H1 (cell line): ENCODE results near the gene RASSF3. TPM values are rescaled to one million over a fixed set of nuclear protein-coding genes. Genes with fewer than 3 reads are reported as not detected.

Experiments used
- ATF3 ChIP-seq: IDR thresholded peaks from 2 replicates; pipeline ENCODE4 v1.6.1; 2011; ENCODE audit warnings: low read depth, mild to moderate bottlenecking, low read length; ENCODE audit not compliant: insufficient read depth
- CHD7 ChIP-seq: fragments of 300-600 bp; sonication (generic); IDR thresholded peaks from 2 replicates; pipeline ENCODE4 v1.7.1; 2012; ENCODE audit warnings: low read length, moderate library complexity, mild to moderate bottlenecking, inconsistent platforms; ENCODE audit not compliant: insufficient replicate concordance
- SIX5 ChIP-seq: IDR thresholded peaks from 2 replicates; pipeline ENCODE4 v1.6.1; 2011; ENCODE audit warnings: mild to moderate bottlenecking, low read depth, low read length
- SP2 ChIP-seq: IDR thresholded peaks from 2 replicates; pipeline ENCODE4 v1.6.1; 2012; ENCODE audit warnings: mild to moderate bottlenecking, low read length, inconsistent platforms
- SP4 ChIP-seq: IDR thresholded peaks from 2 replicates; pipeline ENCODE4 v1.6.1; 2012; ENCODE audit warnings: low read length, inconsistent platforms
- TAF1 ChIP-seq: IDR thresholded peaks from 2 replicates; pipeline ENCODE4 v1.6.1; 2011; ENCODE audit warnings: mild to moderate bottlenecking, low read depth, low read length
- polyA plus RNA-seq, 7 experiments: library from polyadenylated mRNA; depleted of rRNA in 3 of 7; stranded (reverse) in 5 of 7; unstranded in 2 of 7; fragments of >200 nt in 5 of 7; fragments of 200-250 nt in 2 of 7; gene quantifications; 1 replicate in 5 of 7; 2 replicates in 1 of 7; 4 replicates in 1 of 7; pipeline versions ENCODE4 v1.2.1 to v1.2.3, GENCODE V29; 2011 to 2013; ENCODE audit warnings: missing spikeins in 2 of 7, mixed read lengths in 2 of 7
- total RNA-seq: library from RNA; stranded (reverse); fragmentation: NEBNext Ultra II Directional; extraction: Animal tissue kit (Norgen Biotek cat#: 25700); gene quantifications from 2 replicates; pipeline ENCODE4 v1.2.1, GENCODE V29; 2021

The RASSF3 gene
- total and polyA plus RNA-seq, 2 of the 8 experiments (the other 6 are each of a cell fraction or from before 2014, with no cell fraction given): 19.1 to 64.3 TPM

- TF ChIP-seq CHD7 (no peak), TAF1 (no peak), SP4 (no peak), SP2 (no peak), ATF3 (no peak), SIX5 (no peak)
Observed at GRCh38 chr12:64634508-64635092, 24.3 kb downstream of the RASSF3 start (continued).
